ENCODE results near the gene FBXO24.

FBXO24 gene

DNA sequence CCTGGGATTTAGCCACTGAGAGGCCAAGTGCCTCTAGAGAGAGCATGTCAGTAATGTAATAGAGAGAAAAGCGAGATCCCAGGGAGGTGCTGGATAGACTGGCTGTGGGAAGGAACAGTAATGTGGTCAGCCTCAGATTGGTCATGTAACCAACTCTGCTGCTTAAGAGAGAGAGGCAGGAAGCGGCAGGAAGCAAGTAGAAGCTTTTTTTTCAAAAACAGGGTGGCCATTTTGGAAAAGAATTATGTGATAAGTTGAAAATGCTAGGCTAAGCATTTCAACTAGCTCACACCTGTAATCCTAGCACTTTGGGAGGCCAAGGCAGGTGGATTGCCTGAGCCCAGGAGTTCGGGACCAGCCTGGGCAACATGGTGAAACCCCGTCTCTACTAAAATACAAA lies 12.3 kb downstream of the FBXO24 start:
- no peak for DNase-seq

GRCh38 chr7:100599911-100600729 lies 14.0 kb downstream of the FBXO24 start:
- no peak for DNase-seq

GRCh38 chr7:100600730-100601038 lies 14.6 kb downstream of the FBXO24 start:
- DNase-seq: no peak

DNA sequence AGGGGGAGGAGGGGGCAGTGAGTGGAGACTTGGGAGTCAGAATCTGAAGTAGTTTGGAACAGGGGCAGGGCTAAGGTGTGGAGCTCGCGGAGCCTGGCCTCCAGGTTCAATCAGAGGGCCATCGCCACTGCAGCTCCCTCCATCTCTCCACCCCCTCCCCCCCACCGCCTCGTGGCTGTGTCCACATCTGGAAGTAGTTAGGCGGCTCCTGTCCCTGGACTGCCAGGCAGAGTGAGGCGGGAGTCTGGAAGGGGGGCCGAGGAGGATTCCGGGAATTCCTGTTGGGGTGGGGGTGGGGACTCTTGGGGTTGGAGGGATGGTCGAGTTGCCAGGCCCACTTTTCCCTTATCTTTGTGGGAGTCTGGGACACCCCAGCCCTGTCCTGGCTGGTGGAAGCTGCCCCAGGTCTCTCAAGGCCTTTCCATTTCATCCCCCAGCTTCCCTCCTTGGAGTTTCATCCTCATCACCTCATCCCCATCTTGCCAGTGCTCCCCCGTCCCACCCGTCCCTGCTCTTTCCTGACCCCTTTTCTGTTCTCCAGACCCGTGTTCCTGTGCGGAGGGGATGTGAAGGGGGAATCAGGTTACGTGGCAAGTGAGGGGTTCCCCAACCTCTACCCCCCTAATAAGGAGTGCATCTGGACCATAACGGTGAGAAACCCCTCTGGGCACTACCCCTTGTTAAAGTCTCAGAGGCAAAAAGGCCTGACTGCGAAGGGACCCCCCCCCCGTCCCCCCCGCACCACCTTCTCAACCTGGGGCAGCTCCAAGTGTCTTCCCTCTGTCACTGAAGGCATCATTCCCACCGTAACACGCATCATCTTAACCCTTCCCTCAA lies 17.0 kb downstream of the FBXO24 start:
- no peak for DNase-seq

- no peak for DNase-seq
Measured at GRCh38 chr7:100603726-100604027, 17.5 kb downstream of the FBXO24 start.

- DNase-seq: peak; percentile 39
Measured at GRCh38 chr7:100604028-100604975, 18.2 kb downstream of the FBXO24 start.

- no peak for DNase-seq
Measured at GRCh38 chr7:100604976-100605911, 19.1 kb downstream of the FBXO24 start.

- DNase-seq: no peak
Measured at GRCh38 chr7:100606313-100606712, 20.2 kb downstream of the FBXO24 start.

GRCh38 chr7:100607111-100607510 lies 21.0 kb downstream of the FBXO24 start:
- DNase-seq: no peak

- DNase-seq: no peak
Measured at GRCh38 chr7:100609958-100610357, 23.8 kb downstream of the FBXO24 start.

DNA sequence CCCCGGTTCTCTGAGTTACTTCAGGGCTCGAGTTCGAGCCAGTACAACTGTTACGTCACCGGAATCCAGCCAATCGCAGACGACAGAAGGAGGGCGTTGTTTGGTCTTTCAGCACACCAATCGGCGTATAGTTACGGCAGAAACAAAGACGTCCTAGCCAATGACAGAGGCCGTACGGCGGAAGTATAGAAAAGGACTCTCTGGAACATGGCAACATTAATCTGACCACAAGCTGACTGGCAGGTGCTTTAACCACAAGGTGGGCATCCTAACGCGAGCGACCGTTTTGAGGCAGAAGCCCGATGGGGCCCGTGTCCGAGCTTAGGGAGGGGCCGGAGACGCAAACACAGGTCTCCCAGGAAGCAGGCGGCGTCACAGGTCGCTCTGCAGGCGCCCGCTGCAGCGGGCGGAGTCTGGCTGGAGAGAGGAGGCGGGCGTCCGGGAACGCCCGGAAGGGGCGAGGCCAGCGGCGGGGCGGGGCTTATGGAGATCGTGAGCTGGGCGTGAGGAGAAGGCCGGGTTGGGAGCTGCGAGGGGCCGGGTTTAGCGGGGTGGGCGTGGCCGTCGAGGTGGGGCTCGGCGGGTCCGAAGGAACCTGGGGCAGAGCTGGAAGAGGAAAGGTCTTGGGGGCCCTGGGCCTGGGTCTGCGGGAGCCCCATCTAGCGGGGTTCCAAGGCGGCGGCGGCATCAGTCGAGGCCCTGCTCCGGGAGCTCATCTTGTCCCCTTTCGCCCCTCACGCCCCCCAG lies 26.0 kb downstream of the FBXO24 start, which contains the start of gene MOSPD3:
MOSPD3 (plus strand) TSS at position 558 of the 747 bp plus-strand sequence. CDS start 252 bp downstream, outside the sequence.
- peak; percentile 99 for DNase-seq

GRCh38 chr7:100612730-100613390 lies 26.7 kb downstream of the FBXO24 start:
- no peak for DNase-seq

GRCh38 chr7:100613412-100614175 lies 27.5 kb downstream of the FBXO24 start:
- no peak for DNase-seq

DNA sequence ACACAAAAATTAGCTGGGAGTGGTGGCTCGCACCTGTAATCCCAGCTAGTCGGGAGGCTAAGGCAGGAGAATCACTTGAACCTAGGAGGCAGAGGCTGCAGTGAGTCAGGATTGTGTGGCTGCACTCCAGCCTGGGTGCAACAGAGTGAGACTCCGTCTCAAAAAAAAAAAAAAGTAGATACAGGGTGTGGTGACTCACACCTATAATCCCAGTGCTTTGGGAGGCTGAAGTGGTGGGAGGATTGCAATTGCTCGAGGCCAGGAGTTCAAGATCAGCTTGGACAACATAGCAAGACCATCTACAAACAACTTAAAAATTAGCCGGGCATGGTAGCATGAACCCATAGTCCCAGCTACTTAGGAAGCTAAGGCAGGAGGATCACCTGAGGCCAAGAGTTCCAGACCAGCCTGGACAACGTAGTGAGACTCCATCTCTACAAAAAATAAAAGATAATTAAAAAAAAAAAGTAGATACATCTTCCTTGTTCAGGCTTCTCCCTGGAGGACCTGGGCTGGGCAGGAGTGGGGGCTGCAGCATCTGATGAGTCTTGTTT lies 28.3 kb downstream of the FBXO24 start:
- no peak for DNase-seq

GRCh38 chr7:100620239-100620638 lies 34.1 kb downstream of the FBXO24 start:
- no peak for DNase-seq

- no peak for DNase-seq
Measured at GRCh38 chr7:100620804-100621203, 34.7 kb downstream of the FBXO24 start.

- DNase-seq: no peak
Measured at GRCh38 chr7:100621554-100621953, 35.4 kb downstream of the FBXO24 start.

GRCh38 chr7:100623951-100624824 lies 38.1 kb downstream of the FBXO24 start:
- no peak for DNase-seq

Data from DMS79 (cell line).